Activated T-helper 9 cell treated with anti-CD3 and anti-CD28 coated beads, Interleukin-2, amount 50 U/mL, for 16 hours (primary cell): ENCODE data around the gene TWF2.

Source experiments
- DNase-seq: peaks from one replicate; pipeline ENCODE4 v3.0.0-alpha.2; 2020; ENCODE audit warnings: low read depth

The TWF2 gene

GRCh38 chr3:52202384-52203077, 36.4 kb downstream of the TWF2 start:
- DNase-seq = no peak

- no peak for DNase-seq
Measured at GRCh38 chr3:52200981-52201679, 37.8 kb downstream of the TWF2 start.

GRCh38 chr3:52198643-52199608, 40.0 kb downstream of the TWF2 start:
- no peak for DNase-seq

- DNase-seq = peak; percentile 93
Measured at GRCh38 chr3:52197842-52198625, 40.9 kb downstream of the TWF2 start, which contains the start of gene ALAS1. Gene ALAS1, plus strand, starts transcription at chr3:52198160. Its CDS starts 1,082 bp downstream, at chr3:52199242.

- no peak for DNase-seq
Measured at GRCh38 chr3:52197499-52197841, 41.5 kb downstream of the TWF2 start.

GRCh38 chr3:52196977-52197376, 42.0 kb downstream of the TWF2 start:
- DNase-seq = no peak

GRCh38 chr3:52195823-52196331, 43.1 kb downstream of the TWF2 start:
- no peak for DNase-seq

GRCh38 chr3:52195291-52195597, 43.7 kb downstream of the TWF2 start:
- DNase-seq = no peak

GRCh38 chr3:52194485-52195290, 44.3 kb downstream of the TWF2 start:
- no peak for DNase-seq

- DNase-seq = no peak
Measured at GRCh38 chr3:52193065-52193464, 45.9 kb downstream of the TWF2 start.

GRCh38 chr3:52191663-52192062, 47.3 kb downstream of the TWF2 start:
- no peak for DNase-seq

GRCh38 chr3:52190294-52191074, 48.5 kb downstream of the TWF2 start:
- no peak for DNase-seq

- DNase-seq = no peak
Measured at GRCh38 chr3:52188556-52188955, 50.4 kb downstream of the TWF2 start.

GRCh38 chr3:52186729-52187128, 52.2 kb downstream of the TWF2 start:
- no peak for DNase-seq

GRCh38 chr3:52185837-52186236, 53.1 kb downstream of the TWF2 start:
- no peak for DNase-seq

- no peak for DNase-seq
Measured at GRCh38 chr3:52185311-52185710, 53.6 kb downstream of the TWF2 start.

- DNase-seq = no peak
Measured at GRCh38 chr3:52184690-52185089, 54.3 kb downstream of the TWF2 start.

GRCh38 chr3:52183786-52184445, 55.0 kb downstream of the TWF2 start:
- DNase-seq = no peak

GRCh38 chr3:52182691-52183090, 56.3 kb downstream of the TWF2 start:
- no peak for DNase-seq

- DNase-seq = no peak
Measured at GRCh38 chr3:52182196-52182595, 56.8 kb downstream of the TWF2 start.
